Fibroblast of villous mesenchyme (primary cell): Measurements from ENCODE around the gene ACKR3. TPM values are rescaled to one million over a fixed set of nuclear protein-coding genes. Genes with fewer than 3 reads are reported as not detected.

ENCODE experiments used
- DNase-seq: peaks from one replicate; pipeline ENCODE4 v3.0.0-alpha.2; 2010; ENCODE audit warnings: low read depth
- H3K4me3 ChIP-seq: 2 replicates; pipeline ENCODE4 v1.5.1; 2011; ENCODE audit warnings: low read depth, mild to moderate bottlenecking, low read length
- CTCF ChIP-seq: IDR thresholded peaks from 2 replicates; pipeline ENCODE4 v1.5.1; 2012; ENCODE audit warnings: low read depth, mild to moderate bottlenecking, low read length; ENCODE audit not compliant: insufficient read depth
- total RNA-seq: library from RNA; depleted of rRNA; stranded (reverse); fragments of >200 nt; gene quantifications from 2 replicates; pipeline ENCODE4 v1.2.3, GENCODE V29; 2012

Gene ACKR3
- total RNA-seq, 1 donor = not detected

GRCh38 chr2:236538242-236538641 lies 31.4 kb upstream of the ACKR3 start:
- no peak for DNase-seq
- no peak for TF ChIP-seq CTCF
- H3K4me3 ChIP-seq = no peak overlapping the region

- no peak for TF ChIP-seq CTCF
- no peak for DNase-seq
- no peak overlapping the region for H3K4me3 ChIP-seq
These were observed 28.5 kb upstream of the ACKR3 start for GRCh38 chr2:236541008-236541562.

- no peak for DNase-seq
- no peak overlapping the region for H3K4me3 ChIP-seq
- TF ChIP-seq CTCF = no peak
These were observed 25.3 kb upstream of the ACKR3 start for GRCh38 chr2:236544362-236544761.

GRCh38 chr2:236545248-236545658 lies 24.4 kb upstream of the ACKR3 start:
- TF ChIP-seq CTCF = no peak
- no peak overlapping the region for H3K4me3 ChIP-seq
- DNase-seq = no peak

GRCh38 chr2:236545814-236546480 lies 23.7 kb upstream of the ACKR3 start:
- no peak overlapping the region for H3K4me3 ChIP-seq
- DNase-seq = no peak
- TF ChIP-seq CTCF = no peak

GRCh38 chr2:236546561-236547002 lies 23.0 kb upstream of the ACKR3 start:
- DNase-seq = no peak
- no peak overlapping the region for H3K4me3 ChIP-seq
- TF ChIP-seq CTCF = no peak
